ENCODE results near the gene RNF149. TPM values are rescaled to one million over a fixed set of nuclear protein-coding genes. Genes with fewer than 3 reads are reported as not detected.

The RNF149 gene
- total RNA-seq, 1 donor from 2014 or later, result 63.6 TPM

DNA sequence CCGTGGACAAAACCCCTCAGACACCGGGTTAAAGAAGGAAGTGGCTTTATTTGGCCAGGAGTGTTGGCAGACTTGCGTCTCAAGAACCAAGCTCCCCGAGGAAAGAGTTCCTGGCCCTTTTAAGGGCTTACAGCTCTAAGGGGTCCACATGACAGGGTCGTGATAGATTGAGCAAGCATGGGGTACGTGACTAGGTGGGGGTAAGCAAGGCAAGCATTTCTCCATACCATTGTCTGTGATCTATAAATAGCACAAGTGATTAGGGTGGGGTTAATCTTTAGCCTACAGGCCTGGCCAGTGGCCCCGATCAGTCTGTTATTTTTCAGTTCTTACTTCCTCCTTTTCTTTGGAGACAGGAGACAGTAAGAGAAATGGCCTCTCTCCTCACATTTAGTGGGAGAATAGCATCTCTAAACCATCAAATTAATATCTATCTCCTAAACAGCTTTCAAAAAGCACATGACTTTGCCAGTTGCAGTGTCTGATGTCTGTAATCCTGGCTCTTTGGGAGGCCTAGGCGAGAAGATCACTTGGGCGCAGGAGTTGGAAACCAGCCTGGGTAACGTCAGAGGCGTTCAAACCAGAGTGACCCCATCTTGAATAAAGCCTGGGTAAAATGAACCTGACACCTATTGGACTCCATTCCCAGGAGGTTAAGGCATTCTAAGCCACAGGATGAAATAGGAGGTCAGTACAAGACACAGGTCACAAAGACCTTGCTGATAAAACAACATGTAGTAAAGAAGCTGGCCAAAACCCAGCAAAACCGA lies 74.1 kb downstream of the RNF149 start:
- DNase-seq (ENCODE audit: low spot score), result no peak

DNA sequence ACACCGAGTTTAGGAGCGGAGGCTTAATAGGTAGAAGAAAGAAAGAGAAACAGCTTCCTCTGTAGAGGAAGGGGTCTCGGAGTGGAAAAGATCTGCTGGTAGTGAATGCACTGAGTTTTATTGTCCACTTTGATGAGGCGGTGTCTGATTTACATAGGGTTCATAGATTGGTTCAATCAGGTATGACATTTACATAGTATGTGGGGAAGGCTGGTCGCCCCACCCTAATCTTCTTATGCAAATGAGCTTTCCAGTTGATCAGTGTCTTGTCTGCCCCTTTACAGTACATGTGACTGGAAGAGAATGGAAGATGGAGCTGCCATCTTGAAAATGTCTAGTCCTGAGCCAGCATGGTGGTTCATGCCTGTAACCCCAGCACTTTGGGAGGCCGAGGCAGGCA lies 75.7 kb downstream of the RNF149 start:
- DNase-seq (ENCODE audit: low spot score), result no peak

DNA sequence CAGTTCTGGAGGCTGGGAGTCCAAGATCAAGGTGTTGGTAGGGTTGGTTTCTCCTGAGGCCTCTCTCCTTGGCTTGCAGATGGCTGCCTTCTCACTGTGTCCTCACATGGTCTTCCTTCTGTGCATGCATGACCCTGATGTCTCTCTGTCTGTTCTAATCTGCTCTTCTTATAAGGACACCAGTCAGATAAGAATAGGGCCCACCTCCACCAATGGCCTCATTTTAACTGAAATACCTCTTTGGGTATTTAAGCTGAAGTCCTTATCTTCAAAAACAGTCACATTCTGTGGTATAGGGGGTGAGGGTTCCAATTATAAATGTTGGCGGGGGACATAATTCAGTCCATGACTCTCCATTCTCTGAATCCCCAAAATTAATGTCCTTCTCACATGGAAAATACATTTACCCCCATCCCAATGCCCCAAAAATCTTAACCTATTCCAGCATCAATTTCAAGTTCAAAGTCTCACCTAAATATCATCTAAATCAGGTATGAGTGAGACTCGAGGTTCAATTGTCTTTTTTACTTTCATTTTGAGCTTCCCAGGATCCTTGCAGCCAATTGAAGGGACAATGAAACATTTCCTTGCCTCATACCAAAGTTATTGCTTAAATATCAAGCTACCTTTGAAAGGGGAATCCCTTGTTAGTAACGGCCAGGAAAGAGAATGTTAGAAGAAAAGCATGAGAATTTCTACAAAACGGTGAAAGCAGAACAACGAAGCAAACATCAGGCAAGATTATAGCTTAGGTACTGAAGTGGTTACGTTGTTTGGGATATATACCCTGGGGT lies 76.4 kb downstream of the RNF149 start:
- no peak for DNase-seq (ENCODE audit: low spot score)

DNA sequence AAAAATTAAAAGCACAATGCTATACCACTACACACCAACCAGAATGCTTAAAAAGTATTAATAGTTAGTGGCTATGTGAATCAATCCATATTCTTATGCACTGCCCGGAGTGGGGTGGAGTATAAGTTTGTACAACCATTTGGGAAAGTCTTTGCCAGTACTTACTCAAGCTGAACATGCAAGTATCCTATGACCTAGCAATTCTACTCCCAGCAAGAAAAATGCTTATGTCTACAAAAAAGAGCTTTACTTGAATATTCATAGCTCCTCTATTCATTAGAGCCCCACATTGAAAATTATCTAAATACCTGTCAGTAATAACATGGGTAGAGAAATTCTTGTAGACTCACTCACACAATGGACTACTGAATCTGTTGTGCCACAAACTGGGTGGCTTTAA lies 77.3 kb downstream of the RNF149 start:
- DNase-seq (ENCODE audit: low spot score), result no peak

DNA sequence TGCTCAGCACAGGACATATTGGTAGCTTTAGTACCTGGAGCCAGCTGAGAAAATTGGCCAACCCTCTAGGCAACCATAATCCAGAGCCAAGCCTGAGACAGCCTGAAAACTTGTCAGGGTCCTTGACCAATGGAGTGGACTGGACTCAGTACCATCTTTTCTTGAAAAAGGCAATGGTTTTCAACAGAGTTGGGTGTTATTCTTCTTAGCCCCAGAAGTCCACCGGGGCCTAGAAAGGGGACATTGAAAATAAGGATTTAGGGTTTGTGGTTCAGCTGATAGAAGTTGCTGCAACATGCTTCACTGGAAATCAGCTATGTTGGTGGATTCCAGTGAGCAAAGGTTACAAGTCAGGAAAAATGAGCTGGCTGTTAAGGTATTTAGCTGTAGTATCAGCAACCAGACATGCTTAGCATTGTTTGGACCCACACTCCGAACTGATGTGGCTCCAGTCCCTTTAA lies 77.9 kb downstream of the RNF149 start:
- DNase-seq (ENCODE audit: low spot score), result no peak

Other genes starting within 250 kb of the RNF149 start
- 16.1 TPM for gene TBC1D8, start 157.3 kb downstream of the RNF149 start, total RNA-seq (ENCODE audit: insufficient read depth, low replicate concordance)
- 26.5 TPM for gene CNOT11, start 55.8 kb downstream of the RNF149 start, total RNA-seq (ENCODE audit: insufficient read depth, low replicate concordance)
- gene CREG2, start 78.8 kb upstream of the RNF149 start, total RNA-seq (ENCODE audit: insufficient read depth, low replicate concordance), result 3.6 TPM
- gene RFX8, start 166.4 kb upstream of the RNF149 start, total RNA-seq (ENCODE audit: insufficient read depth, low replicate concordance), result 1.2 TPM